ENCODE measurements around the gene TBX3. TPM values are rescaled to one million over a fixed set of nuclear protein-coding genes. Genes with fewer than 3 reads are reported as not detected.
"Not testable (repeated sequence)": the region's sequence is repeated elsewhere in the genome, so short reads cannot be mapped to it uniquely, and the experiment has no call there.

The TBX3 gene
- total RNA-seq, 1 donor from 2014 or later = 2.0 TPM

DNA sequence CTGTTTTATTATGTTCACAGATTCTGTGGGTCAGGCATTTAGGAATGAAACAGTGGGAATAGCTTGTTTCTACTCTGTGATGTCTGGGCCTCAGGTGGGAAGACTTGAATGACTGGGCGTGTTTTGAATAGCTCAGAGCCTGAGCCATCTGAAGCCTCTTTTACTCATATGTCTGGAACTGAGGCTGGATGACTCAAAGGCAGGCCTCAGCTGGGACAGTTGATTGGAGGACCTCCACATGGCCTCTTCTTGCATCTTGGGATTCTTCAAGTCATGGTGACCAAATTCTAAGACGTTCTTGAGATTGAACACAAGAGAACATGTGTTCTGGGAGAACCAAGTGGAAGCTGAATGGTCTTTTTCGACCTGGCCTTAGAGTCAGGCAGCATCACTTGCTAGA is 45.8 kb upstream of the TBX3 start:
- Mint-ChIP-seq H3K4me1 (ENCODE audit: low read depth, unreplicated experiment) (no peaks in the 10 kb centered on the region), H3K36me3 (ENCODE audit: low read depth, unreplicated experiment) (no peaks in the 10 kb centered on the region), H3K27ac (ENCODE audit: unreplicated experiment) (no peak overlapping the region), H3K9me3 (ENCODE audit: unreplicated experiment) (no peaks in the 10 kb centered on the region), H3K27me3 (ENCODE audit: low read depth, unreplicated experiment) (peaks cover 10% of the 10 kb centered on the region), H3K4me3 (ENCODE audit: unreplicated experiment) (no peak overlapping the region)
- Histone ChIP-seq H3K36me3 (ENCODE audit: insufficient read depth, low read length) (no peaks in the 10 kb centered on the region), H3K9ac (ENCODE audit: low read length) (no peak overlapping the region), H3K27ac (ENCODE audit: low read depth, low read length) (no peak overlapping the region), H3K27me3 (ENCODE audit: insufficient read depth, low read length) (peaks cover 3% of the 10 kb centered on the region), H4K20me1 (ENCODE audit: insufficient read depth, low read length) (no peaks in the 10 kb centered on the region), H3K79me2 (ENCODE audit: insufficient read depth, low read length) (no peaks in the 10 kb centered on the region), H3K4me1 (ENCODE audit: insufficient read depth, low read length) (peaks cover 6% of the 10 kb centered on the region), H3K4me3 (ENCODE audit: insufficient read depth, low read depth, low read length) (no peak overlapping the region), H2AFZ (ENCODE audit: low read depth, low read length) (no peak overlapping the region), H3K4me2 (ENCODE audit: low read length) (no peak overlapping the region), H3K9me3 (ENCODE audit: insufficient read depth, low read depth, low read length) (no peaks in the 10 kb centered on the region)
- no peak for TF ChIP-seq EZH2 (IDR thresholded peaks at IDR 0.05; ENCODE audit: insufficient read depth, low read length)
- TF ChIP-seq, protein P1, sequence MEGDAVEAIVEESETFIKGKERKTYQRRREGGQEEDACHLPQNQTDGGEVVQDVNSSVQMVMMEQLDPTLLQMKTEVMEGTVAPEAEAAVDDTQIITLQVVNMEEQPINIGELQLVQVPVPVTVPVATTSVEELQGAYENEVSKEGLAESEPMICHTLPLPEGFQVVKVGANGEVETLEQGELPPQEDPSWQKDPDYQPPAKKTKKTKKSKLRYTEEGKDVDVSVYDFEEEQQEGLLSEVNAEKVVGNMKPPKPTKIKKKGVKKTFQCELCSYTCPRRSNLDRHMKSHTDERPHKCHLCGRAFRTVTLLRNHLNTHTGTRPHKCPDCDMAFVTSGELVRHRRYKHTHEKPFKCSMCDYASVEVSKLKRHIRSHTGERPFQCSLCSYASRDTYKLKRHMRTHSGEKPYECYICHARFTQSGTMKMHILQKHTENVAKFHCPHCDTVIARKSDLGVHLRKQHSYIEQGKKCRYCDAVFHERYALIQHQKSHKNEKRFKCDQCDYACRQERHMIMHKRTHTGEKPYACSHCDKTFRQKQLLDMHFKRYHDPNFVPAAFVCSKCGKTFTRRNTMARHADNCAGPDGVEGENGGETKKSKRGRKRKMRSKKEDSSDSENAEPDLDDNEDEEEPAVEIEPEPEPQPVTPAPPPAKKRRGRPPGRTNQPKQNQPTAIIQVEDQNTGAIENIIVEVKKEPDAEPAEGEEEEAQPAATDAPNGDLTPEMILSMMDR (IDR thresholded peaks at IDR 0.05; ENCODE audit: insufficient read depth, low read depth, low read length) = no peak
- no peak for FAIRE-seq
- DNase-seq (ENCODE audit: low read depth) = peak; percentile 59

DNA sequence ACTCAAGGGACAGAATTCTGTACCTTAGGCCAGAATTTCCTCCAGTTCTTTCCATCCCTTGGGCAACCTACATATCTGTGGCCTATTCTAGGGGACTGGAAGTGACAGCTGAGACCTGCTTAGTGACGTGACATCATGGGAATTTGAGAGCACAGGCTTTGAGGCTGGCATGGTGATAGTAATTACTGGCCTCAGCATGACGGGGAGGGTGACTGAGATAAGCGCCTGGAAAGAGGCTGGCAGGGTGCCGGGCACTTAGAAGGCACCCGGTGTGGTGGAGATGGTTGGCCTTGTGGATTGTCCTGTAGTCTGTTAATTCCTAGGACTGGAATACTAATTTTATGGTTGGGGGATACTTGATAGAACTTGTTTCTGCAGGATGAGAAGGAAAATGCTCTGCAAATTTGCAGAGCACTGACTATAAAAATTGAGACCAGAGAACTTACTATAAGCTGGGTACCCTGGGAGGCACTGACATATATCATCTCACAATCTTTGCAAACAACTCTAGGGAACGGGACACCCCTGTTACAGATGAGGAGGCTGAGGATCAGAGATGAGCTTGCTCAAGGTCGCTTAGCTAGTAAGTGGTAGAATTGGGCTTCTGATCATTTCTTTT is 42.2 kb upstream of the TBX3 start:
- no peaks in the 10 kb centered on the region for H3K36me3 ChIP-seq (ENCODE audit: insufficient read depth, low read length)
- H3K4me1 Mint-ChIP-seq (ENCODE audit: low read depth, unreplicated experiment) = no peaks in the 10 kb centered on the region
- TF ChIP-seq, protein P1 (IDR thresholded peaks at IDR 0.05; ENCODE audit: insufficient read depth, low read depth, low read length) = no peak
- no peak for TF ChIP-seq EZH2 (IDR thresholded peaks at IDR 0.05; ENCODE audit: insufficient read depth, low read length)
- DNase-seq (ENCODE audit: low read depth) = no peak
- H2AFZ ChIP-seq (ENCODE audit: low read depth, low read length) = no peak overlapping the region
- H3K4me3 Mint-ChIP-seq (ENCODE audit: unreplicated experiment) = no peak overlapping the region
- H4K20me1 ChIP-seq (ENCODE audit: insufficient read depth, low read length) = no peaks in the 10 kb centered on the region
- H3K27ac ChIP-seq (ENCODE audit: low read depth, low read length) = no peak overlapping the region
- H3K9ac ChIP-seq (ENCODE audit: low read length) = no peak overlapping the region
- H3K4me2 ChIP-seq (ENCODE audit: low read length) = no peak overlapping the region
- no peaks in the 10 kb centered on the region for H3K79me2 ChIP-seq (ENCODE audit: insufficient read depth, low read length)
- H3K27ac Mint-ChIP-seq (ENCODE audit: unreplicated experiment) = no peak overlapping the region
- H3K9me3 ChIP-seq (ENCODE audit: insufficient read depth, low read depth, low read length) = no peaks in the 10 kb centered on the region
- peaks cover 6% of the 10 kb centered on the region for H3K4me1 ChIP-seq (ENCODE audit: insufficient read depth, low read length)
- peaks cover 8% of the 10 kb centered on the region for H3K27me3 Mint-ChIP-seq (ENCODE audit: low read depth, unreplicated experiment)
- no peak overlapping the region for H3K4me3 ChIP-seq (ENCODE audit: insufficient read depth, low read depth, low read length)
- FAIRE-seq = no peak
- no peaks in the 10 kb centered on the region for H3K27me3 ChIP-seq (ENCODE audit: insufficient read depth, low read length)
- no peaks in the 10 kb centered on the region for H3K9me3 Mint-ChIP-seq (ENCODE audit: unreplicated experiment)
- no peaks in the 10 kb centered on the region for H3K36me3 Mint-ChIP-seq (ENCODE audit: low read depth, unreplicated experiment)

DNA sequence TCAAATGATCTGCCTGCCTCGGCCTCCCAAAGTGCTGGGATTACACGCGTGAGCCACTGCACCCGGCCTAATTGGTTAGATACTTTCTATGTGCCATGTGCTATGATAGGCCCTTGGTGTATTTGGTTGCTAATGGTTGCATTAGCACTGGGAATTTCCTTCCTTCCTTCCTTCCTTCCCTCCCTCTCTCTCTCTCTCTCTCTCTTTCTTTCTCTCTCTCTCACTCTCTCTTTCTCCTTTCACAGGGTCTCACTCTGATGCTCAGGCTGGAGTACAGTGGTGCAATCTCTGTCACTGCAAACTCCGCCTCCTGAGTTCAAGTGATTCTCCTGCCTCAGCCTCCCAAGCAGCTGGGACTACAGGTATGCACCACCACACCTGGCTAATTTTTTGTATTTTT is 38.2 kb upstream of the TBX3 start:
- H3K27ac Mint-ChIP-seq (ENCODE audit: unreplicated experiment); H3K9me3 ChIP-seq (ENCODE audit: insufficient read depth, low read depth, low read length); H2AFZ ChIP-seq (ENCODE audit: low read depth, low read length); H3K4me1 Mint-ChIP-seq (ENCODE audit: low read depth, unreplicated experiment); H3K36me3 ChIP-seq (ENCODE audit: insufficient read depth, low read length); H4K20me1 ChIP-seq (ENCODE audit: insufficient read depth, low read length); H3K79me2 ChIP-seq (ENCODE audit: insufficient read depth, low read length); H3K36me3 Mint-ChIP-seq (ENCODE audit: low read depth, unreplicated experiment); H3K4me3 ChIP-seq (ENCODE audit: insufficient read depth, low read depth, low read length); H3K9ac ChIP-seq (ENCODE audit: low read length); H3K4me1 ChIP-seq (ENCODE audit: insufficient read depth, low read length); H3K9me3 Mint-ChIP-seq (ENCODE audit: unreplicated experiment); H3K4me3 Mint-ChIP-seq (ENCODE audit: unreplicated experiment); H3K4me2 ChIP-seq (ENCODE audit: low read length); DNase-seq (ENCODE audit: low read depth); FAIRE-seq; H3K27me3 ChIP-seq (ENCODE audit: insufficient read depth, low read length); H3K27ac ChIP-seq (ENCODE audit: low read depth, low read length): not testable (repeated sequence)
- peaks cover 30% of the 10 kb centered on the region for H3K27me3 Mint-ChIP-seq (ENCODE audit: low read depth, unreplicated experiment)
